Coronary artery (tissue), 2 donors: ENCODE data around the gene TSPAN5.

Source experiments
- DNase-seq: peaks from one replicate; pipeline ENCODE4 v3.0.0-alpha.2; 2017; ENCODE audit warnings: low spot score
- H3K27ac ChIP-seq, 2 donors: fragments of 200-600 bp; sonication (generic); one replicate each; pipeline ENCODE4 v1.5.1; 2016 to 2019
- H3K4me3 ChIP-seq: fragments of 200-600 bp; sonication (generic); 2 replicates; pipeline ENCODE4 v1.5.1; 2016; ENCODE audit warnings: mild to moderate bottlenecking, moderate library complexity
- CTCF ChIP-seq: fragments of 200-600 bp; sonication (generic); IDR thresholded peaks from one replicate; pipeline ENCODE4 v1.5.1; 2019; ENCODE audit warnings: antibody characterized with exemption

Gene TSPAN5

GRCh38 chr4:98577956-98578355, 80.5 kb downstream of the TSPAN5 start:
- no peak for TF ChIP-seq CTCF
- no peak overlapping the region for H3K27ac ChIP-seq
- DNase-seq: no peak
- no peak overlapping the region for H3K4me3 ChIP-seq

GRCh38 chr4:98574816-98575215, 83.6 kb downstream of the TSPAN5 start:
- Histone ChIP-seq H3K4me3 (no peak overlapping the region), H3K27ac (no peak overlapping the region)
- TF ChIP-seq CTCF: no peak
- DNase-seq: no peak

GRCh38 chr4:98573791-98574190, 84.6 kb downstream of the TSPAN5 start:
- no peak for TF ChIP-seq CTCF
- DNase-seq: no peak
- no peak overlapping the region for H3K27ac ChIP-seq

GRCh38 chr4:98572697-98573096, 85.7 kb downstream of the TSPAN5 start:
- TF ChIP-seq CTCF: no peak
- DNase-seq: no peak
- no peak overlapping the region for H3K27ac ChIP-seq
- no peak overlapping the region for H3K4me3 ChIP-seq

More at GRCh38 chr4:98573791-98574190, 84.6 kb downstream of the TSPAN5 start:
- no peak overlapping the region for H3K4me3 ChIP-seq

GRCh38 chr4:98571161-98571786, 87.1 kb downstream of the TSPAN5 start:
- DNase-seq: no peak
- H3K27ac ChIP-seq: no peak overlapping the region
- H3K4me3 ChIP-seq: no peak overlapping the region
- TF ChIP-seq CTCF: no peak

- TF ChIP-seq CTCF: no peak
- no peak overlapping the region for H3K27ac ChIP-seq
- H3K4me3 ChIP-seq: no peak overlapping the region
- no peak for DNase-seq
Measured at GRCh38 chr4:98570151-98570797, 88.1 kb downstream of the TSPAN5 start.

- no peak overlapping the region for H3K27ac ChIP-seq
- no peak for DNase-seq
- TF ChIP-seq CTCF: no peak
- no peak overlapping the region for H3K4me3 ChIP-seq
Measured at GRCh38 chr4:98568941-98569663, 89.3 kb downstream of the TSPAN5 start.
